COLO829 (cell line): ENCODE results near the gene ALKBH3.

Experiments
- DNase-seq: peaks from one replicate; pipeline ENCODE4 v3.0.0; 2012; ENCODE audit warnings: low spot score

Gene ALKBH3

DNA sequence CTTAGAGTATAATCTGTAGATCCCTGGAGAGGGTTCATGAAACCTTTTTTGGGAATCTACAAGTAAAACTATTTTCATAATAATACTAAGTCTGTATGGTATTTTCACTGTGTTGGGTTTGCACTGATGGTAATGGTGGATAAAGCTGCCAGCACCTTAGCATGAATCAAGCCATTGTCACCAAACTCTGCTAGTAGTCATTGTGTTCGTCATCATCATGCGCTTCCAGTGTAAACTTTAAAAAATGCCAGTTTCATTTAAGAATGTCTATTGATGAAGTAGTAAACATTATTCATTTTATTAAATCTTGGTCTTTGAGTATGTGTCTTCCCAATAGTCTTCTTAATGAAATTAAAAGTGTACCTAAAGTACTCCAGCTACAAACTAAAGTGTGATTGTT lies 15.0 kb downstream of the ALKBH3 start:
- peak; percentile 58 for DNase-seq

GRCh38 chr11:43898574-43898973 lies 17.9 kb downstream of the ALKBH3 start:
- no peak for DNase-seq

GRCh38 chr11:43899094-43899493 lies 18.5 kb downstream of the ALKBH3 start:
- DNase-seq, result no peak

- no peak for DNase-seq
Observed at GRCh38 chr11:43901551-43901950, 20.9 kb downstream of the ALKBH3 start.

DNA sequence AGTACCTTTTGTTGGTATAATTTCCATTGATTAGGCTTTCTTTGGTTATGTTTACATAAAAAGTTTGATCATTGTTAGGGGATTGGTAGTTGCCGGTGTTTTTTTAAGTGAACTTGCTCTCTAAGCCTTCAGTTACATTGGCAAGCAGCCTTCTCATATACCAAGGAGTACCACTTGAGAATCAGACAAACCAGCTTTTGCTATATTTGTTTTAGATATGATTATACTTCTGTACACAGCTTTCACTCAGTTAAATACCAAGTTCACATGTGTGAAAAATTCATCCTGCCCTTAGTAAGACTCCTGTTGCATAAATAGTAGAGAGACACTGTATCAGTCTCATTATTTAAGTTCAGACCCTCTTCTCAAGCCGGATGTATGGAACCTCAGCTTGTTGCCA lies 22.4 kb downstream of the ALKBH3 start:
- DNase-seq, result no peak

- no peak for DNase-seq
Observed at GRCh38 chr11:43903969-43904368, 23.3 kb downstream of the ALKBH3 start.

DNA sequence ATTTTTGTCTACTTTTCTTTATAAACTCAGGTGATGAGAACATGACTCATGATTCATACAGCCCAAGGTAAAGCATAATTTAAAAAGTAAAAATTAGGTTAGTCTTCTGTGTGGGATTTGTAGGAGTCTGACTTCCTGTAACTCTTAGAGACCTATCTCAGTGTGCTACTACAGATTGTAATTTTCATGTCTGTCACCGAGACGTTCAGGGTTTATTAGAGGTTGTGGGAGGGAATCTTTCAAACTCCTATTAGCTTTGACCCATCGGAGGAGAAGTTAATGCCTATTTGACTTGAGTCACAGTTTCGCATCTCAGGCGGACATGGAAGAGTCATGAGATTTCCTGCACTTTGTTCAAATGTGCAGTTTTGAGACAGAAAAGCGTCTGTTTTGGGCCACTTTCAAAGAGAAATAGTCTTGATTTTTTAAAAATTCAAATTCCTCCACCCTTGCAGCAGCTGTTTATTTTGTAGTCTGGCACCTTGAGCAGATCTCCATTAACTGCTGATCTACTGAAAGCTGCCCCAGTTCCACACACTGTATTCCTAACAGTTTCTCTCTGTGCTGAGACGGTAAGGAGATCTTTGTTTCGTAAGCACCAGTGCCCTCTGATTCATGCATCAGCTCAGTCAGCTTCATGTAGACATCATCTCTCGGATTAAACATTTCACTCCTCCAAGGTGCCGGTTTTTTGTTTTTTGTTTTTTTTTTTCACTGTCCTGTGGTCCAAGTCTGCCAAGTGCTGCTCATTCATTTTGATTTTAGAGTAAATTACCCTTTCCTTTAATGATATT lies 24.3 kb downstream of the ALKBH3 start:
- peak; percentile 44 for DNase-seq

GRCh38 chr11:43905813-43906241 lies 25.2 kb downstream of the ALKBH3 start:
- peak; percentile 58 for DNase-seq

GRCh38 chr11:43907028-43907975 lies 26.7 kb downstream of the ALKBH3 start:
- DNase-seq, result no peak

GRCh38 chr11:43908191-43908590 lies 27.6 kb downstream of the ALKBH3 start:
- no peak for DNase-seq

- no peak for DNase-seq
Observed at GRCh38 chr11:43908683-43909082, 28.1 kb downstream of the ALKBH3 start.

DNA sequence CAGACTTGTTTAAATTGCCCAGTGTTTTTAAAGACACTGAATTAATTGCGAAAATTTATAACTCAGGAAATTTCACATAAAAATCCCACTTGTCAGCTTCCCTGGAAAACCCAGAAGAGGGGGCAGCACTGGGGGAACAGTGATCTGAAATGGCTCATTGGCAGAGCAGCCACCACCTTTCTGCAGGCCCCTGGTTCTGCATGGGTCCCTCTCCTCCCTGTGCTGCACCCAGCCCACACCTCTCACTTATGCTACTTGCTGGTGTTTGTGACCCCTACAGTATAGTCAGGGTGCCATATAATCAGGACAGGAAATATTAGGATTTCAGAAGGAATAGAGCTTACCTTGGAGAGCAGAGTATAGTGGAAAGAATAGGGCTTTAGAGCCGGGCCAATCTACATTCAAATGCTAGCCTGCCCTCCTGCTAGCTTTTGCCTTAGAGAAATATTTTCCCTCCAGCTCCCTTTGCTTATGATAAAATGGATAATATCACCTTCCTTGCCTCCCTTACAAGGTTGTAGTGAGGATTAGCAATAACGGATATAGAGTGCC lies 33.3 kb downstream of the ALKBH3 start:
- no peak for DNase-seq

GRCh38 chr11:43914466-43914865 lies 33.8 kb downstream of the ALKBH3 start:
- no peak for DNase-seq

DNA sequence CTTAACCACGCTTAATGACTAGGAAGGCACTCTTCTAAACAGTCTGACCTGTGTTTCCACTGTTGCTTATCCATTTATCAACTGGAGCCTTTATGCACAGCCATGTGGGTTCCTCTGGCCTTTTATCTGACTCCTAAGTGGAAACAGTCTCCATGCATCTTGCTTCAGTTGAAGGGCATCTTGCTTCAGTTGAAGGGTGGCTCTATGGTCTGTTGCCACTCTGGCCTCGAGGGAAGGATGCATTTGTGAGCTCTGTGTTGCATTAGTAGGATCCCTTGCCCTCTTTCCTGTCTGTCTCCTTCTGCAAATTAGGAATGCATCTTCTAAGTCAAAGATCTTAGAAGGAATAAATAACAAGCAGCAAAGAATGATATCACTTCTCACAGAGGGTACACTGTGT lies 36.0 kb downstream of the ALKBH3 start:
- DNase-seq, result no peak

DNA sequence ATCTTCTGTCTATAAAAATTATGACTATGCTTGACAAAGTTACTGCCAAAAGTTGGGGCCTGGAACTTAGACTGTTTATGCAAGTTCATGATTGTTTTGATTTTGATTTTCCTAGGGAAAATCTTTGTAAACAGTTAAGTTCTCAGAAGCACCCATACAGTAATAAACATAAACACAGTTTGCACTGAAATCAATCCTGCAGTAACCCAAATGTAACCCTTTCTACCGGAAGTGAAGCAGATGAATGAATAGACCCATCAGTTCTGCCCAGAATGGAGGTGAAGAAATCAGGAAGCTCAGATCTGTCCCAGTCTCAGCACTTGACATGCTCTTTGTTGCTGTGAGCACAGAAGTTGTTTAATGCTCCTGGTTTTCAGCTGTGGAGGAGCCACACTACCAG lies 37.2 kb downstream of the ALKBH3 start:
- no peak for DNase-seq

GRCh38 chr11:43918662-43919061 lies 38.0 kb downstream of the ALKBH3 start:
- no peak for DNase-seq

GRCh38 chr11:43919852-43920597 lies 39.4 kb downstream of the ALKBH3 start:
- DNase-seq, result peak; percentile 61

DNA sequence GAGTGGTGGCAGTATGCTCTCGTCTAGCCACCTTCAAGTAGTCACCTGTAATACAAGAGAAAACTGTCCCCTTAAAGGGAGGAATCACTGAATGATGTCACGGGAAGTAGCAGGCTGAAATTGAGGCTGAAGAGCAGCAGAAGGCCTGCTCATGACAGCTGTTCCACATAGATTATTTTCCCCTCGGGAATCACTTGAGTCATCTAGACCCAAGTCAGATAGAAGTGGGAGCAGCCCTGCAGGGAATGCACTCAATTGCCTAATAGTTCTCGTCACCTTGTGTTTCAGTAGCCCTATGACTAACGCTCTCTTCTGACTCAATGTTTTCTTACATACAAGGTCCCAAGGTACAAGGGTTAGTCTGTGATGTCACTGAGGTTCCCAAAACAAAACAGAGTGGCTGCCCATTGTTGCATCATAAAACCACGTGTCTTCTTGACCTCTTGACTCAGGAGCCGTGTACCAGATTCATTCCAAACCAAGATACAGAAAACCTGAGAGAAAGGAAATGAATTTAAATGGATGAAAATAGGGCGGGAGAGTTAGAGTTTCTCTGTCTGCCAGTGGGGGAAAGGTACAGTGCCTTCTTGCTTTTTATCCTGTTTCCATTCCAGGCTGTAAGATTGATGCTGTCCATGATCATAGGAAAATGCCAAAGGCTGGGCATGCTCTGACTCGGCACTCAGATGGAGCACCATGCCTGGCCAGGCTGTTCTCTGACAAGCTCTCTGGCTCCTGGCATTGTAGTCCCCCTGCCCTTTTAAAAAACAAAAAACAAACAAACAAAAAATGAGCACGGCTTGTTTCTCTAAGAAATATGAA lies 40.2 kb downstream of the ALKBH3 start:
- DNase-seq, result peak; percentile 93

- DNase-seq, result no peak
Observed at GRCh38 chr11:43921561-43922294, 41.1 kb downstream of the ALKBH3 start.

DNA sequence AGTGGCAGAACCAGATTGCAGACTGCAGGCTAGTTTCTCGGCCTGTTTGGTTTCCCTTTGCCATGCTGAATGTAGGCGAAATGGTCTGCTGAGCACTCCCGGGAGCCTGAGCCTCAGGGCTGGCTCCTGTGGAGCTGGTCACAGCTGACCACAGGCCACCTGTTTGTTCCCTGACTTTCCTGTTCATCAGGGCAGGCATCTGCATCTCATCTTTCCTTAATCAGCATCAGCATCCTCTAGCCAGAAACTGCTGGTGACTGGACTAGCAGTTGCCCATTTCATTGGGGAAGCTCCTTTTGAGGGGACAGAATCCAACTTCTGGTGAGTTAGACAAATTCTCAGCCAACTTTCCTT lies 41.6 kb downstream of the ALKBH3 start:
- DNase-seq, result no peak
